Measurements from ENCODE around the gene CFAP299. TPM values are rescaled to one million over a fixed set of nuclear protein-coding genes. Genes with fewer than 3 reads are reported as not detected.

Gene CFAP299
- total RNA-seq, 1 experiment from 2014 or later: not detected

GRCh38 chr4:80465238-80465637, 129.7 kb downstream of the CFAP299 start:
- RAD21 ChIA-PET (ENCODE audit: low non-redundant PET in 1 of 2, low total read pairs in 2 of 2, uncharacterized antibody in 2 of 2, unreplicated experiment in 2 of 2): no interaction called here
- H3K9ac ChIP-seq (ENCODE audit: low read length): no peak overlapping the region
- no peaks in the 10 kb centered on the region for H3K9me2 ChIP-seq (ENCODE audit: insufficient read depth)
- no peaks in the 10 kb centered on the region for H4K20me1 ChIP-seq (ENCODE audit: insufficient read depth)
- no TSS peak for BruUV-seq (replicated peaks)
- TF ChIP-seq ZBTB33 (IDR thresholded peaks at IDR 0.05; ENCODE audit: extremely low read depth, insufficient replicate concordance, low read length): no peak
- no peak for TF ChIP-seq RAD21 (IDR thresholded peaks at IDR 0.05; ENCODE audit: low read depth)
- no peak for TF ChIP-seq ZFX (IDR thresholded peaks at IDR 0.05)
- no peak for TF ChIP-seq JUND (IDR thresholded peaks at IDR 0.05)
- TF ChIP-seq POLR2AphosphoS5 (IDR thresholded peaks at IDR 0.05; ENCODE audit: low read depth, low read length): no peak
- TF ChIP-seq EZH2phosphoT487 (IDR thresholded peaks at IDR 0.05; ENCODE audit: borderline replicate concordance): no peak
- no peak for TF ChIP-seq EZH2 (IDR thresholded peaks at IDR 0.05)
- no peak for TF ChIP-seq YY1 (IDR thresholded peaks at IDR 0.05; ENCODE audit: extremely low read depth, insufficient replicate concordance, low read depth, low read length)
- TF ChIP-seq CEBPB (IDR thresholded peaks at IDR 0.05; ENCODE audit: low read depth): no peak
- TF ChIP-seq POLR2A (IDR thresholded peaks at IDR 0.05; ENCODE audit: borderline replicate concordance, extremely low read depth, insufficient read depth, insufficient read length): no peak
- no peak for TF ChIP-seq SIN3A (IDR thresholded peaks at IDR 0.05; ENCODE audit: low read depth)
- TF ChIP-seq FOSL1 (IDR thresholded peaks at IDR 0.05; ENCODE audit: low read depth): no peak
- no peak for TF ChIP-seq ATF3 (IDR thresholded peaks at IDR 0.05)
- no peak for TF ChIP-seq CBX3 (IDR thresholded peaks at IDR 0.05; ENCODE audit: low read depth)
- TF ChIP-seq ELF1 (IDR thresholded peaks at IDR 0.05; ENCODE audit: borderline replicate concordance, low read depth): no peak
- TF ChIP-seq SRF (IDR thresholded peaks at IDR 0.05; ENCODE audit: low read depth): no peak
- no peak for TF ChIP-seq REST (IDR thresholded peaks at IDR 0.05; ENCODE audit: low read depth)
- H3K4me3 ChIP-seq (replicated peaks in 1 of 2; ENCODE audit: low read depth in 1 of 2, low read length in 2 of 2): no peak overlapping the region
- H3K36me3 ChIP-seq (ENCODE audit: control insufficient read depth in 1 of 2, insufficient read depth in 2 of 2, low read length in 2 of 2): no peaks in the 10 kb centered on the region
- intact Hi-C loops (cut with micrococcal nuclease): no loop called here
- ATAC-seq (no peak), DNase-seq (ENCODE audit: low read depth, low spot score) (no peak)
- CTCF ChIA-PET: no interaction called here
- peaks cover 9% of the 10 kb centered on the region; the same call in 1 of the 2 replicates for H3K27me3 ChIP-seq (ENCODE audit: insufficient read depth, low read length)
- POLR2A ChIA-PET: no interaction called here
- H2AFZ ChIP-seq (ENCODE audit: low read depth, low read length, poor library complexity, severe bottlenecking): no peak overlapping the region
- H3K4me1 ChIP-seq (ENCODE audit: control insufficient read depth in 1 of 2, insufficient read depth in 2 of 2, low read length in 2 of 2): no peaks in the 10 kb centered on the region
- H3K9me3 ChIP-seq (ENCODE audit: control insufficient read depth in 1 of 2, insufficient read depth in 1 of 2, low read depth in 1 of 2, low read length in 2 of 2): no peaks in the 10 kb centered on the region
- no peaks in the 10 kb centered on the region for H3K79me2 ChIP-seq (ENCODE audit: insufficient read depth, low read length)
- no peak overlapping the region for H3K27ac ChIP-seq (ENCODE audit: low read depth, low read length)
- H3K4me2 ChIP-seq (ENCODE audit: low read length): no peak overlapping the region

Data from HCT116 (cell line).